ENCODE measurements around the gene KANK4.

DNA sequence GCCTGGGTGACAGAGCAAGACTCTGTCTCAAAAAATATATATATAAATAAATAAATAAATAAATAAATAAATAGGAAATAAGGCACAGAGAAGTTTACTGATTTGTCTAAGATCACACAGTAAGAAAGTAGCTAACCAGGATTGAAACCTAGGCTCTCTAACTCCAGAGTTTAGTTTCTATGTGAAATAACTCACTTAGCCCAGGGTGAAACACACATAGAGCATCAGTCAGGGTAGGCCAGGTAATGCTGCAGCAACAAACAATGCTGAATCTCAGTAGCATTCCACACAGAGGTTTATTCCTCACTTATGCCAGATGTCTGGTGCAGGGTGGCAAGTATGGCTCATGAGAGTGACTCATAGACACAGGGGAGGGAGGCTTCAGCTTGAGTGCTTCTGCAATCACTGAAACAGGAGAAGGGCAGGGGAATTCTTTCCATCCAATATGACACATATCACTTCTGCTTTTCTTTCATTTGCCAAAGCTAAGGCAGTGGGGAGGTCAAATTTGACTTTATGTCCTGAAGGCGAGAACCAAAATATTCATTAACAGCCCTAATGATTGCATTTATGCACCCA lies 37.1 kb upstream of the KANK4 start:
- TF ChIP-seq, protein P1, sequence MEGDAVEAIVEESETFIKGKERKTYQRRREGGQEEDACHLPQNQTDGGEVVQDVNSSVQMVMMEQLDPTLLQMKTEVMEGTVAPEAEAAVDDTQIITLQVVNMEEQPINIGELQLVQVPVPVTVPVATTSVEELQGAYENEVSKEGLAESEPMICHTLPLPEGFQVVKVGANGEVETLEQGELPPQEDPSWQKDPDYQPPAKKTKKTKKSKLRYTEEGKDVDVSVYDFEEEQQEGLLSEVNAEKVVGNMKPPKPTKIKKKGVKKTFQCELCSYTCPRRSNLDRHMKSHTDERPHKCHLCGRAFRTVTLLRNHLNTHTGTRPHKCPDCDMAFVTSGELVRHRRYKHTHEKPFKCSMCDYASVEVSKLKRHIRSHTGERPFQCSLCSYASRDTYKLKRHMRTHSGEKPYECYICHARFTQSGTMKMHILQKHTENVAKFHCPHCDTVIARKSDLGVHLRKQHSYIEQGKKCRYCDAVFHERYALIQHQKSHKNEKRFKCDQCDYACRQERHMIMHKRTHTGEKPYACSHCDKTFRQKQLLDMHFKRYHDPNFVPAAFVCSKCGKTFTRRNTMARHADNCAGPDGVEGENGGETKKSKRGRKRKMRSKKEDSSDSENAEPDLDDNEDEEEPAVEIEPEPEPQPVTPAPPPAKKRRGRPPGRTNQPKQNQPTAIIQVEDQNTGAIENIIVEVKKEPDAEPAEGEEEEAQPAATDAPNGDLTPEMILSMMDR (IDR thresholded peaks at IDR 0.05; ENCODE audit: insufficient read depth, low read length, poor library complexity, severe bottlenecking) = no peak
- TF ChIP-seq EZH2phosphoT487 (conservative IDR thresholded peaks at IDR 0.05; ENCODE audit: low read length) = no peak

All from SU-DHL-6 (cell line).